ENCODE measurements around the gene MVB12B.

MVB12B gene

DNA sequence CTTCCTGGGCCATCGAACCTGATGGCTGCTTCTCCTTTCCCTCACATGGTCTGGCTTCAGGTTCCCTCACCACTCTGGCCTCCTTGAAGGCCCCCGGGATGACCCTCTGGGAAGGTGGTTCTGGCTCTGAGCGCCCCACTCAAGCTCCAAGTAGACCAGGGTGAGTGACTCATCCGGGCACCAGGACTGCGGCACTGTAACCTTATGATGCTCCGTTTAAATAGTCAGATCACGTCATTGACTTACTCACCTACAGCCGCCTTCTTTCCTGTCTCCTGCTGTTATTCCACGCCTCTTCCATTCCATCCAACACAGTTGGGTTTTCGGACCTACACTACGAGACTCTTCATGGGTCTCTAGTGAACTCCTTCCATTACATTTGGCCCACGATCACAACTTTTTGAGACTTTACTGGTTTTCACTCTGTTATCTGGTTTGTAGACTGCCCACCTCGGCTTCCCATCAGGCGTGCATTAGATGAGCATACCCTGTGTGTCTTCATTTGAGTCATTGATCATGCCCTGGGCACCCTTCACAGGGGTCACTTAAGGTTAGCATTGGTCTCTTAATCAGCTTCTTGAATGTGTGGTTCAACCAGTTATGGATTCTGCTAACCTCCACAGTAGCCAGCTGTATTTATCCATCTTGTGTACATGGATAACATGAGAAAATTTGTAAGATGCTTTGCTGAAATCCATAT lies 148.3 kb downstream of the MVB12B start:
- no peak for DNase-seq

DNA sequence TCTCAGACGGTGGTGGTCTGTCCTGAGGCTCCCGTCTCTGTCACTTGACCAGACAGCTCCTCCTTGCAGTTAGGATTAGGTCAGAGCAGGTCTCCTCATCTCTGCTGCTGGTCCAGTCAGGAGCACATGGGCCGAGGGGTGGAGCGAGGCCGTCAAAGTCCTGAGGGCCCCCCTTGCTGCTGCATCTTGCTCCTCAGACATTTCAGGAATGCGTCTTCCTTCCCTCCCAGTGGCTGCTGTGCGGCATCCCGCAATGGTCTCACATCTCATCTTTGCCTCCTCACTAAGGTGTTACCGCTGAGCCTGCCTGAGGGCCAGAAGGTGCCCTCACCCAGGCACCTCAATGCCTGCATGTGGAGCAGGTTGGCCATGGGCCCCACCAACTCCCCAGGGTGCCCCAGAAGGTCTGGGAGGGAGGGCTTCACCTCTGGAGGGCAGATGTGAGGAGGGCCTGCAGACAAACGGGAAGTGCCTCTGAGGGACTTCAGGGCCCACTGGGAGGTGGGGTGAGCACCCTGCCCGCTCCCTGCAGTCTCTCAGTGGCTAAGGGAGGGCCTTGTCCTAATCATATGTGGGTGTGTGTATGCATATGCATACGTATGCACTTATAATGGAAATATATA lies 149.4 kb downstream of the MVB12B start:
- no peak for DNase-seq

DNA sequence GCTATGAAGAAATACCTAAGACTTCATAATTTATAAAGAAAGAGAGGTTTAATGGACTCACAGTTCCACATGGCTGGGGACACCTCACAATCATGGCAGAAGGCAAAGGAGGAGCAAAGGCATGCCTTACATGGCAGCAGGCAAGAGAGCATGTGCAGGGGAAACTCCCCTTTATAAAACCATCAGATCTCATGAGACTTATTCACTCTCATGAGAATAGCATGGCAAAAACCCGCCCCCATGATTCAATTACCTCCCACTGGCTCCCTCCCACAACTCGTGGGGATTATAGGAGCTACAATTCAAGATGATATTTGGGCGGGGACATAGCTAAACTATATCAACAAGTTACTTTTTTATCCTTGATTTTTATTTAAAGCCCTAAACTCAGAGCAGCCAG lies 150.8 kb downstream of the MVB12B start:
- DNase-seq: peak in 2 of 4 experiments; percentile 23 to 34

DNA sequence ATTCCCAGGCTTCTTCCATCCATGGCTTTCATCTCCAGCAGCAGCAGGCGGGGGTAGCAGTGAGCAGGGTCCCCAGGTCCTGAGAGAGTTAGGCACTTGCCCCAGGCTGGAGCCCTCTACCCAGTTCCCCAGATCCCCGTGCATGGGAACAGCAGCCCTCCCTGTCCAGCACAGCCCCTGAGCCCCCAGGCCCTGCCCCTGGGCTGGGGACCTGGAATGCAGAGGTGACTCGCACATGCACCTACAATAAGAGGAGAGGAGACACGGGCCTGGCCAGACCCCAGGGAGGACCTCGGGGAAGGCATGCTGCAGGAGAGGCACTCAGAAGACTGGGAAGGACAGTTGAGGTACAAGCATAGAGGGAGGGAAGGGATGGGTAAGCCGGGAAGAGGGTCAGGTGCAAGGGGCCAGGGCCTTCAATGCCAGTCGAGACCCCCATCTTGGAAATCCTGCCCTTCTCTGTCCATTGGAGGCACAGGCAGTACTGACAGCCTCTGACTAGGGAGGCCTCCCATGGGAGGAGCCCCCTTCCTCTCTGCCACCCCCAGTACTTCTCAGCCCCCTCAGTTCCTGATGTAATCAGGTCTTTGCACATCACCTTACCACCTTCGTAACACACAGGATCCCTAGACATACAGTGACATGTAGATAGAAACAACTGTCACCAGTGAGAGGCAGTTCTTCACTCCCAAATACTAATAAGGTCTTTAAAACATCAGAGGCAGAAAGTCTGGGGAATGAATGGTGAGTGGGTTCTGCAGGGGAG lies 151.8 kb downstream of the MVB12B start:
- no peak for DNase-seq

DNA sequence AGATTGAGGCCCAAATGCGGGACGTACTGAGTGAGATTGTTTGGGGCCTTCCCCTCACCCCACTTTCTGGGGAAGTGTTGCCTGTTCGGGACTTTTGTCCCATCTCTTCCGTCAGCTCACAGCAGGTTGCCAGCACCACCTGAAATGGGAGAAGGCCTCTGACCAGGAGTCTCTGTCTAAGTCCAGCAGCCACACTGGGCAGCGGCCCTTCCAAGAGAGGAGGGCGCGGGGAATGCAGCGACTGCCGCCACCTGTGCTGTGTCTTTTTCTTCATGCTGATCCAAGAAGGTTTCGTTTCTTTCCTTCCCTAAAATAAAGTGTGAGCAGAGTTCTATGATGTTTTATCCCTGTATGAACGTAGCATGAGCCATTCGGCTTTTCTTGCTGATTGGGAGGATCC lies 152.9 kb downstream of the MVB12B start:
- no peak for DNase-seq

DNA sequence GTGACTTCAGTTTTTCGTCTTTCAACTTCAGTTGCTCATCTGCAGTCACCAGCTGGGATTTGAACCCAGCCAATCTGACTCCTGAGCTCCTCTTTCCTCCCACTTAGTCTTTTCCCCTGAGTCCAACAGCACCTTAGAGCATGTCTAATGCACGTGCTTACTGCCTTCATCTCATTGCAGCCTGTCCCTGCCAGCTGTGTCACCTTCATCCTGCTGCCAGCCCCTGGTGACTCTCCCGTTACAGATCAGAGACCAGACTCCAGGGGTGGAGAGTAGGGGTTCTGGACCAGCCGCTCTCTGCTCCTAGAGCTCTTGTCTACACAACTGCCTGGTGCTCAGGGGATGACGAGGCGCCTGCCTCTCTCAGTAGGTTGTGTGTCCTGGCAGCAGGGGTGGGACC lies 154.2 kb downstream of the MVB12B start:
- DNase-seq: no peak

DNA sequence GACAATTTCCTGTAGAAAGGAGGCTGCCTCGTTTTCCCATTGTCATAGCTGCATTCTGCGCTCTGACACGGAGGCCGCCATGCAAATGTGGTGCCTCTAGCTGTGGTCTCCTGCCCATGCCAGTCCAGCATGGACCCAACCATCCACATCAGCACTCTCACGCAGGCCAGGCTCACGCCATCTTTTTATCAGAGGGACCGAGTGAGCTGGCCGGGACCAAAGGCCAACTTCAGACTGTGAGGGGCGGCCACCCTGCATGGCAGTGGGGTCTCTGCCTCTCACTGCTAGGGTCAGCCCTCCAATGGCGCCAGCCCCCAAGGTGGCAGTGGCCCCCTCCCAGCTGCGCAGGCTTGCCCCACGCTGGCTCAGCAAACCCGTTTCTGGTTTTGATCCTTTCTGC lies 155.2 kb downstream of the MVB12B start:
- DNase-seq: no peak

DNA sequence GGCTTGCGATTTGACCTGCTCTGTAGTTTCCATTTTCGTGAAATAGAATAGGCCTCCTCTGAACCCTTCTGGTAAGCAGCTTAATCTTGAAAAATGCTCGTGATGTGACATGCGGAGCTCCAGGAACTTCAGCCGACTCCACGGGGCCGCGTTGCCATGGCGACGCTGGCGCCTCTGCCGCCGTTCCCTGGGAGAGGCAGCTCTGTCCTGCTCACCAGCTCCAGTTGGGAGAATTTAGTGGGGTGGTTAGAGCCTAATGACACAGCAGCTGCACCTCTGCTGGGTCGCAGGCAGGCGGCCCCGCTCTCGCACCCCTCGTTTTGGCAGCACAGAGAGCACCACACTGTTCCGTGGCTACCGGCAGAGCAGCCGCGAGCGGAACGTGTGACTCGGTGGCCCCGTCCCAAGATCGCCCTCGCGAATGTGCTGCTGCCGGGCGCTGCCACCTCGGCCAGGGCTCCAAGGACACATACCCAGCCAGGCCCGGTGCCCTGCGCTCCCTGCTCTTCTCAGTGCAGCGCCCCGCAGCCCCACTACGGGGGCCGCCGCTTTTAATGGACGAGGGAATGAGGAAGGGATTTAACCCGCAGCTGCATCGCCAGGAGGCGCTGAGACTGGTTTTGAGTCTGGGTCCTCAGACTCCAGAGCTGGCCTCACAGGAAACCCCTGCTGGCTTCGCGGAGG lies 155.9 kb downstream of the MVB12B start:
- DNase-seq: peak in 2 of 4 experiments; percentile 27 to 51

DNA sequence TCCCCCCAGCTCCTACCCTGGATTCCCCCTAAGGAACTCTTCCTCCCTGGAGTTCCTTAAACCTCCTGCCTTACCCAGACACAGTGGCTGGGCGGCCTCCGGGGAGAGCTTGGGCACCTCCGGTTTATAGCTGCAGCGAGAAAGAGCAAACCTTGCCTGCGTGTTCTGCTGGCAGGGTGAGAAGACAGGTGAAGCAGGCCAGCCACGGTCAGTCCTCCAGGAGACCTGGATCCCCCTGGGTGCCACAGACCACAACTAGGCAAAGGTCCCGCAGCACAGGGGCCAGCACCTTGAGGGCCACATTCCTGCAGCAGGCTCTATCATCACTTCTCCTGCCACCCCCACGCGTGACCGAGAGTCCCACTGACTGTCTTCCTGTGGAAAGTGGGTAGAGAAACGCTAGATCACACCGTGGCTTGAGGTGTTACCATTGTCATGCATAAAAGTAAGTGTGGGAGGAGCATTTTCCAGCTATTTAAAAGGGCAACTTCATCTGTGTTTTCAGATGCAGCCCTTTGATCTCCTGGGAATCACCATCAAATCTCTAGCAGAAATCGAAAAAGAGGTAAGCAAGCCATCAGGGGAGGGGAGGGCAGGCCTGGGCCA lies 156.9 kb downstream of the MVB12B start:
- DNase-seq: no peak

DNA sequence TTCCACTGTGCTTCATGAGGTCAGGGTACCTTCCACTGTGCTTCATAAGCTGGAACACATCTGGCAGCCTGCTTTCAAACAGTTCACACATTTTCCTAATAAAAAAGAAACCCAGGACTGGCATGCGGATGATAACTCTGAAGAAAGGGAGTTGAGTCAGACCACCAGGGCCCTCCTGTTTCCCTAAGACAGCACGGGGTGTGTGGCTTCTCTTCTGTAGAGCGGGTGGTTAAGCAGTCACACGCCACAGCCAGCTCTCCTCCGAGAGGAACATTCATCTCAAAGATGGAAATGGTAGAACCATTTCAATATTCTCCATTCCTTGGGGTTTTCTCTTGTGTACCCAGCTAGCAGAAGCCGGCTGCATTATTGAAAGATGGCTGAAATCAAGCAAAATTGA lies 159.0 kb downstream of the MVB12B start:
- DNase-seq: no peak

DNA sequence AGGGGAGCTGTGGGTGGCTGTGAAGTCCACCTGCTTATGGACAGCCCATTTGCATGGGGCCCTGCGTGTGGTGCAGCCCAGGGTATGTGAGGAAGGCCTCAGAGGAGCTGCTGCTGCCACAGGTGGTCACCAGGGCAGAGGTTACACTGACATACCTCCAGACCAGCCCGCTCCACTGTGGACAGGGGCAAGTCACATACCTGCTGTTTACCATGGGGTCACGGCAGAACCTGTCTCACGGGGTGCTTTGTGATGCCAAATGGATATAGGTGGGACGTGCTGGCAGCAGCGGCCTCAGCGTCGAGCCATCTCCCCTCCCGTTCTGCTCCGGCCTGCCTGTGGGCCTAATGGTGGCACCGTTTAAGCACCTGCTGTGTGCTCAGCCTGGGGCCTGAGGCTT lies 159.6 kb downstream of the MVB12B start:
- DNase-seq: no peak

DNA sequence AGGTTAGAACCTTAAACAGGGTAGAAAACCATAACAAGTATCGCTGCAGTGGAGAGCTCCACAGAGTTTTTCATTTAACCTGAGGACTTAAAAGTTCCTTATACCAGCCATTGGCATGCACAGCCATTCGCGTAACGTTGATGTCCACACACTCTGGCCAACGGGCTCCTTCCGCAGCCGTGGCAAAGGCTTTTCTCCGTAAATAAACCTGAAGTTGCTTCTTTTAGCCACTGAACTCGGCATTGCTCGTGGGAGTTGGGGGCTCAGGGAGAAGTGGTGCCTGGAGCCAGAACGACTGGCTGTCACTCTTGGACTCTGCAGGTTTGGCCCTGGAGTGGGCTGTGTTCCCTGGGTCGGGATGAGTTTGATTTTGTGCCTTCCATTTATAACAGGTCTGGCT lies 161.2 kb downstream of the MVB12B start:
- DNase-seq: no peak

DNA sequence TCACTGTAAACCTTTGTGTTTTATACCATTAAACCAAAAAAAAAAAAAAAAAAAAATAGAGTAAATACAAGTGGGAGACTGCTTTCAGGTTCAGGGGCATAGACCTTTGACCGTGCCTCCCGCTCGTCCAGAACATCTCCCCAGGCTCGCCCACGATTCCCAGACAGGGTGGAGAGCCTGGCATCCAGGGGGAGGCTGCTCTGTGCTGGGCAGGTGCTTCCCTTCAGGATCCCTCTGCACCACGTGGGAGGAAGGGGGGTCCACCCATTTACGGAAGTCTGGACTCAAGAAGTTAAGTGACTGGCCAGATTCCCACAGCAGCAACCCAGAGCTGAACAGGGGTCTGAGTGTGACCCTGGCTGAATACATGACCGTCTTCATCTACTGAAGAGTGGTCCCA lies 161.7 kb downstream of the MVB12B start:
- no peak for DNase-seq

DNA sequence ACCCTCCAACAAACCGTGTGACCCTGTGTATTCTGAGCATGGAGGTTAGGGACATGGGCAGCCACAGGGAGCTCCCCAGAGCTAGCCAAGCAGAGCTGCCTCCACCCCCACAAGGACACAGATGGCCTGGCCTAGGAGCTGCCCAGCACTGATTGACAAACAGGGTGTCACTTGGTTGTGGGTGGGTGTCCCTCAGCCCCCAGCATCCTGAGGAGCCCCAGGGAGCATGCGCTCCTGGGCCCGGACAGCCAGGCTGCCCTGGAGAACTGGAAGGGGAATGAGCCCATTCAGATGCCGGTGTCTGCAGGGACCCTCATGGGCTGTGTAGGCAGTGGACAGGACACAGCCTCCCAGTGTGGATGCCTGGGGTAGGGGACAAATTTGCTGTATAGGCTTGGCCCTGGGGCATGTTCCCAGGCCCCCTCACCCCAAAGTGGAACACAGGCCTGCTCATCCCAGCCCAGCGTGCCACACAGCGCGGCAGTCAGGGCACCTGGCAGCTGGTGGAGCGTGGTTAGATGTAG lies 162.3 kb downstream of the MVB12B start:
- peak in 1 of 4 experiments; percentile 26 for DNase-seq

DNA sequence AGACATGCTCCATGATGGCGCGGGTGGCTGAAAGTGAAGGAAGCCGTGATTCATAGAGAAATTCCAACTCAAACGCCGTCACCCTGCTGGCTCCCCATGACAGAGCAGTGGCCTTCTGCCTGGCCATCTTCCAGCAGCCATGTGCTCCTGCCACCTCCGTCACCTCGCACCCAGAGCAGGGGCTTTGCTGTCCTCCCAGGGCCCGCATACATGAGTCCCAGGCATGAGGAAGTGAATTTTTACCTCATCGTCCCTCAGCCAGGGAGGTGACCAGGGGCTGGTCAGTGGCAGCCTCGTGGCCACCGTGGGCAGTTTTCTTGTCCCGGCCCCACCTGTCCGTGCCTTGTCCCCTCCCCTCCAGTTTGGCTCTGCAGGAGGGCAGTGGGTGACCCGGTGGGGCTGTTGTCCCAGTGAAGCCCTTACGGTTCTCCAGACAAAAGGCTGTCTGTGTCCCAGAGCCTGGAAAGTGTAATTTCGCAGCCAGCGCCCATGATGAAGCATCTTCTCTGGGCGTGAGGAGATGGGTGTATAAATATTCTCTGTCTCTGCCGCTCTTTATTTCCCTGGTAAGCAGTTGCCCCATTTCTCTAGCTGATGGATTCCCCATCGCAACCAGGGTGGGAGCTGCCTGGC lies 163.1 kb downstream of the MVB12B start:
- DNase-seq: no peak

DNA sequence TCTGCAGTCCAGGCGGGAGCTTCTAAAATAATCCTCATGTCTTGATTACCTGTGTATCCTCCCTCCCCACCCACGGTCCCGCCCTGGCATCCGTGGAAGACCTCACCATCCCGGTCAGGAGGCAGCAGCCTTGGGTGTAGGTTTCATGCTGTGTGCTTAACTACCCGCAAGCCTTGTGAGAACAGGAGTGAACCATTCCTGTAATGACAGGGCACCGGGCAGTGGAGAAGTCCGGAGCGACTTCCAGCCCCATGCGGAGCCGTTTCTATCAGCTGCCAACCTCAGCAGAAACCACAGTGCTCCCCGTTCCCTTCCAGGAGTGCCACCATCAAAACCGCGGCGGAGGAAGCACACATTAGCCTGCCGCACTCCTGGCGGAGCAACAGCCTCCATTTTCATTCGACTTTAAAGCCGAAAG lies 163.6 kb downstream of the MVB12B start:
- peak in 3 of 4 experiments; percentile 36 to 49 (median 38) for DNase-seq

DNA sequence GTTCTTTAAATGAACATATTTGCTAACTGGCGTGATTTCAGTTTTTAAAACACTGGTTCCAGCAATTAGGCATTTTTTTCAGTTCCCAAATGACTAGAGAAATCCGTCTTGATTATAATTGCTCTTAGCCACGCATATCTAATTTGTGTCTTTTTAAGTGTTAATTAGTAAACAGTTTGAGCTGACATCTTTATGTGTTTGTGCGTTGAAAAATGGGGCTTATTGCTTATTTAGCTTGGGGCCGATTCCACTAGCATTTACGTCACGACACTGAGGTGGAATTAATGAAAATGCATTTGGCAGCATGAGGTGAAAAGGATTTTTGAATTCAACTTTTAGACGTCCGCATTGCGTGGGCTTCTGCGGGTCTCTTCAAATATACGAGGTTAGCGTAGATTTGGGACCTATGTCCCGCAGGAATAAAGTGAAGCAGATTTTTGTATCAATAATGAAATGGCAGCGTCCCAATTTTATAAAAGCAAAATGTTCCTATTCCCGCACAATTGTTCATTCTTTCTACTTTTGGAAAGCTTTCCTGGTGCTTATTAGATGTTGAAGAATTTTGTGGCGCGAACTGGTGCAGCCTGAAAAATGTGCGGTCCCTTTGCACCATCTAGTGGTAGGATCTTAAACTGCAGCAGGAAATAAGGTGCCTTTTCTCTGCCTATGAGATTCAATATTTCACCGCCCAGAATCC lies 164.4 kb downstream of the MVB12B start:
- DNase-seq: peak; percentile 76 to 85 (median 80)

DNA sequence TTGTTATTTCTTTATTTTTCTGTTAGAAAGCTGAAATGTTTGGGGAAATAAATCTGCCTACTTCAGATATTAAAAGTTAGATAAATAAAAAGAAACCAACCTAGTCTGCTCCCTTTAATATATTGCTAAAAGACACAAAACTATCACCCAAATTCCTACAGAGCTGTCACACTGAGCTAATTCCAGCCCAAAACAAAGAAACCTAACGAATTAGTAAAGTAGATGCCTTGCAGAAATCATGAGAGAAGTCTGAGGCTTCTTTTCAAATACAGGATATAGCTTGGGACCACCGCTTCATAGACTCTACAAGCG lies 164.9 kb downstream of the MVB12B start:
- DNase-seq: no peak

DNA sequence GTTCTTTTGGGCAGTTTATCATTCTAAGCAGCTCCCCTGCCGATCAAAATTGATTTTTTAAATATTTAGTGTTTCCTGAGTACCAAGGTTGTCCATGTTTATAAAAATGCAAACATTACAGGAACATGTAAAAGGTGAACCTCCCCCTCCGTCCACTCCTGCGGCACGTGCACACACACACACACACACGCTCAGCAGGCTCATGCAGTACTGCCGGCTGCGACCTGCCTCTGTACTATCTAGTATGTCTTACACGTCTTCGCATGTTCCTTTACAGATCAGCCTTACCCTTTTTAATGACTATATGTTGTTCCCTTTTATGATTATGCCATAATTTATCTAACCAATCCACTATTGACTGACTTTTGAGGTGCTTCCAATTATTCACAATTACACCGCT lies 165.3 kb downstream of the MVB12B start:
- DNase-seq: no peak

DNA sequence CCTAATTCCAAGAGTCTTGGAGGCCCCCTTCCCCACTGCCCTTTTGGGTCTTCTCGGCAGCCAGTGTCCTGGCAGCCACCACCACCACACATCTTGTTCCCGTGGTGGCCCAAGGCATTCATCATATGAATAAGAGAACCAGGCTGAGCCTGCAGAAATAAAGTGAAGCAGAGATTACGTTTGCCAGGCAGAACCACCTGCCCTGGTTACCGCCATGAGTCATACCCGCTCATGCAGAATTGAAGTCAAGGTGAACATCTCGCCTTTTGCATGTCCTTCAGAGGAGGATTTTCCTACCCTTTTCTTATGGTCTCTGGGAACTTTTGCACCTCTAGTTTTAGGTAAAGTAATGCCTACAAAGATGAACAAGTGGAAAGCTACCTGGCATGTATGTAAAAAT lies 167.6 kb downstream of the MVB12B start:
- no peak for DNase-seq

DNA sequence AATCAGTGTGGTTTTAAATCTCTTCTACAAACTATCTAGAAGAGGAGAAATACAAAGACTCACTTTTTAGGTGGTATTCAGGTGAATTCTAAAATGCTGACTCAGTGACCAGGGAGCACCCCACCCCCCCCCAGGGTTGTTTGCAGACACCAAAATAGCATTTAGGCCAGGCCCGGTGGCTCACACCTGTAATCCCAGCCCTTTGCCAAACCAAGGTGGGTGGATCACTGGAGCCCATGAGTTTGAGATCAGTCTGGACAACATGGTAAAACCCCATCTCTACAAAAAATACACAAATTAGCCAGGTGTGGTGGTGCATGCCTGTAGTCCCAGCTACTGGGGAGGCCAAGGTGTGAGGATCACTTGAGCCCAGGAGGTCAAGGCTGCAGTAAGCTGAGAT lies 168.1 kb downstream of the MVB12B start:
- DNase-seq: no peak
